OCI-LY1 (cell line): ENCODE data around the gene MDGA2.

ENCODE experiments used
- CTCF ChIP-seq: fragments of 200-600 bp; sonication (generic), shearing (Covaris generic); IDR thresholded peaks from 2 replicates; pipeline ENCODE4 v1.5.1; 2017; ENCODE audit warnings: mild to moderate bottlenecking, antibody characterized with exemption, low read length, moderate library complexity, mixed read lengths
- EZH2 ChIP-seq: fragments of 200-600 bp; sonication (generic), shearing (Covaris generic); IDR thresholded peaks from 2 replicates; pipeline ENCODE4 v1.8.0; 2017; ENCODE audit warnings: borderline replicate concordance, mixed run types, mild to moderate bottlenecking, antibody characterized with exemption, low read length, moderate library complexity, mixed read lengths

GRCh38 chr14:47435331-47435965 is 240.0 kb downstream of the MDGA2 start:
- TF ChIP-seq CTCF (no peak), EZH2 (no peak)
